Measurements from ENCODE around the gene RAD51AP1.
"Not testable (repeated sequence)": the region's sequence is repeated elsewhere in the genome, so short reads cannot be mapped to it uniquely, and the experiment has no call there.

- TF ChIP-seq, protein P1, sequence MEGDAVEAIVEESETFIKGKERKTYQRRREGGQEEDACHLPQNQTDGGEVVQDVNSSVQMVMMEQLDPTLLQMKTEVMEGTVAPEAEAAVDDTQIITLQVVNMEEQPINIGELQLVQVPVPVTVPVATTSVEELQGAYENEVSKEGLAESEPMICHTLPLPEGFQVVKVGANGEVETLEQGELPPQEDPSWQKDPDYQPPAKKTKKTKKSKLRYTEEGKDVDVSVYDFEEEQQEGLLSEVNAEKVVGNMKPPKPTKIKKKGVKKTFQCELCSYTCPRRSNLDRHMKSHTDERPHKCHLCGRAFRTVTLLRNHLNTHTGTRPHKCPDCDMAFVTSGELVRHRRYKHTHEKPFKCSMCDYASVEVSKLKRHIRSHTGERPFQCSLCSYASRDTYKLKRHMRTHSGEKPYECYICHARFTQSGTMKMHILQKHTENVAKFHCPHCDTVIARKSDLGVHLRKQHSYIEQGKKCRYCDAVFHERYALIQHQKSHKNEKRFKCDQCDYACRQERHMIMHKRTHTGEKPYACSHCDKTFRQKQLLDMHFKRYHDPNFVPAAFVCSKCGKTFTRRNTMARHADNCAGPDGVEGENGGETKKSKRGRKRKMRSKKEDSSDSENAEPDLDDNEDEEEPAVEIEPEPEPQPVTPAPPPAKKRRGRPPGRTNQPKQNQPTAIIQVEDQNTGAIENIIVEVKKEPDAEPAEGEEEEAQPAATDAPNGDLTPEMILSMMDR (IDR thresholded peaks at IDR 0.05) = not testable (repeated sequence)
- TF ChIP-seq, protein P2, sequence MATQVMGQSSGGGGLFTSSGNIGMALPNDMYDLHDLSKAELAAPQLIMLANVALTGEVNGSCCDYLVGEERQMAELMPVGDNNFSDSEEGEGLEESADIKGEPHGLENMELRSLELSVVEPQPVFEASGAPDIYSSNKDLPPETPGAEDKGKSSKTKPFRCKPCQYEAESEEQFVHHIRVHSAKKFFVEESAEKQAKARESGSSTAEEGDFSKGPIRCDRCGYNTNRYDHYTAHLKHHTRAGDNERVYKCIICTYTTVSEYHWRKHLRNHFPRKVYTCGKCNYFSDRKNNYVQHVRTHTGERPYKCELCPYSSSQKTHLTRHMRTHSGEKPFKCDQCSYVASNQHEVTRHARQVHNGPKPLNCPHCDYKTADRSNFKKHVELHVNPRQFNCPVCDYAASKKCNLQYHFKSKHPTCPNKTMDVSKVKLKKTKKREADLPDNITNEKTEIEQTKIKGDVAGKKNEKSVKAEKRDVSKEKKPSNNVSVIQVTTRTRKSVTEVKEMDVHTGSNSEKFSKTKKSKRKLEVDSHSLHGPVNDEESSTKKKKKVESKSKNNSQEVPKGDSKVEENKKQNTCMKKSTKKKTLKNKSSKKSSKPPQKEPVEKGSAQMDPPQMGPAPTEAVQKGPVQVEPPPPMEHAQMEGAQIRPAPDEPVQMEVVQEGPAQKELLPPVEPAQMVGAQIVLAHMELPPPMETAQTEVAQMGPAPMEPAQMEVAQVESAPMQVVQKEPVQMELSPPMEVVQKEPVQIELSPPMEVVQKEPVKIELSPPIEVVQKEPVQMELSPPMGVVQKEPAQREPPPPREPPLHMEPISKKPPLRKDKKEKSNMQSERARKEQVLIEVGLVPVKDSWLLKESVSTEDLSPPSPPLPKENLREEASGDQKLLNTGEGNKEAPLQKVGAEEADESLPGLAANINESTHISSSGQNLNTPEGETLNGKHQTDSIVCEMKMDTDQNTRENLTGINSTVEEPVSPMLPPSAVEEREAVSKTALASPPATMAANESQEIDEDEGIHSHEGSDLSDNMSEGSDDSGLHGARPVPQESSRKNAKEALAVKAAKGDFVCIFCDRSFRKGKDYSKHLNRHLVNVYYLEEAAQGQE (IDR thresholded peaks at IDR 0.05) = not testable (repeated sequence)
- TF ChIP-seq POLR2A (IDR thresholded peaks at IDR 0.05; ENCODE audit: low read length); PHF8 (IDR thresholded peaks at IDR 0.05; ENCODE audit: borderline replicate concordance, low read depth); EP300 (IDR thresholded peaks at IDR 0.05); BHLHE40 (IDR thresholded peaks at IDR 0.05; ENCODE audit: low read depth, low read length): not testable (repeated sequence)
These were observed 30.2 kb upstream of the RAD51AP1 start for GRCh38 chr12:4508503-4508902.

Measured in A549 (cell line).